SK-N-SH treated with all-trans-retinoic acid at 6 μM for 48 hours (cell line): ENCODE measurements around the gene SLC7A5.

Experiments used
- ARNTL ChIP-seq: fragments of 450-650 bp; formaldehyde crosslinking; IDR thresholded peaks from 2 replicates; pipeline ENCODE4 v1.5.0; 2020; ENCODE audit warnings: low read depth, mild to moderate bottlenecking, moderate library complexity, borderline replicate concordance
- GLIS3 ChIP-seq: fragments of 250-450 bp; sonication (Bioruptor Pico); IDR thresholded peaks from 2 replicates; pipeline ENCODE4 v1.5.0; 2020; ENCODE audit warnings: mild to moderate bottlenecking, moderate library complexity
- ISL1 ChIP-seq: fragments of 250-450 bp; sonication (Bioruptor Pico); IDR thresholded peaks from 2 replicates; pipeline ENCODE4 v2.1.2; 2022; ENCODE audit warnings: mild to moderate bottlenecking, moderate library complexity
- OSR1 ChIP-seq: fragments of 250-450 bp; sonication (Bioruptor Pico); IDR thresholded peaks from 2 replicates; pipeline ENCODE4 v1.8.0; 2022; ENCODE audit warnings: moderate library complexity, mild to moderate bottlenecking, inconsistent platforms
- PPARA ChIP-seq: fragments of 250-450 bp; sonication (Bioruptor Pico); IDR thresholded peaks from 2 replicates; pipeline ENCODE4 v1.5.0; 2020; ENCODE audit warnings: mild to moderate bottlenecking, borderline replicate concordance
- RARB ChIP-seq: fragments of 250-450 bp; sonication (Bioruptor Pico); IDR thresholded peaks from 2 replicates; pipeline ENCODE4 v1.8.0; 2021; ENCODE audit warnings: mild to moderate bottlenecking, moderate library complexity
- ZC3H10 ChIP-seq: fragments of 250-450 bp; sonication (Bioruptor Pico); IDR thresholded peaks from 2 replicates; pipeline ENCODE4 v1.5.1; 2021; ENCODE audit warnings: mild to moderate bottlenecking, moderate library complexity
- ZFP3 ChIP-seq: fragments of 250-450 bp; sonication (Bioruptor Pico); IDR thresholded peaks from 2 replicates; pipeline ENCODE4 v1.5.0; 2020; ENCODE audit warnings: mild to moderate bottlenecking, moderate library complexity
- ZFP30 ChIP-seq: fragments of 450-650 bp; formaldehyde crosslinking; IDR thresholded peaks from 2 replicates; pipeline ENCODE4 v1.5.0; 2022; ENCODE audit warnings: mild to moderate bottlenecking, moderate library complexity
- ZNF70 ChIP-seq: fragments of 450-650 bp; formaldehyde crosslinking; IDR thresholded peaks from 2 replicates; pipeline ENCODE4 v1.5.0; 2020; ENCODE audit warnings: mild to moderate bottlenecking, moderate library complexity

DNA sequence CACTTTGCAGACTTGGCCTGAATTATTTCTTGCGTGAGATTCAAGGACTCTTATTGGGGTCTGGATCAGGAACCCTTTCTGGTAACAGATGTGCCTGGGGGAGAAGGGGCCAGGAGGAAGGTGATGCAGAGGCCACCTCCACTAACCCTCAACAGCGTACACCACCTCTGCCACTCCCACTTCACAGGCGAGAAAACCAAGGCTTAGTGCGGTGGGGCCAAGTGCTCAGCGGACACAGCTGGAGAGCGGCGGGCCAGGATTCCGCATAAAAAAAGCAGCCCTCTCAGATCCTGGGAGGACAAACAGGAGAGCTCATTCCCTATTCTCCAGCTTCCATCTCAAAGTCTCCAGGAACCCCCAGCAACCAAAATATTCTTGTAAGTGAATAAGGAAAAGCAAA, 51.4 kb downstream of the SLC7A5 start:
- TF ChIP-seq OSR1 (CRISPR knock-in tag) = no peak
- no peak for TF ChIP-seq ZC3H10 (CRISPR knock-in tag)
- TF ChIP-seq ISL1 (CRISPR knock-in tag) = no peak
- no peak for TF ChIP-seq RARB (CRISPR knock-in tag)
- TF ChIP-seq ZNF70 = no peak
- no peak for TF ChIP-seq ARNTL (CRISPR knock-in tag)
- no peak for TF ChIP-seq GLIS3 (CRISPR knock-in tag)
- TF ChIP-seq ZFP30 (CRISPR knock-in tag) = no peak
- TF ChIP-seq PPARA (CRISPR knock-in tag) = no peak
- no peak for TF ChIP-seq ZFP3 (CRISPR knock-in tag)
